Stimulated activated CD8-positive, alpha-beta memory T cell treated with anti-CD3 and anti-CD28 coated beads, Interleukin-4, amount 100 ng/mL, for 4 hours (primary cell): Measurements from ENCODE around the gene CASKIN1.

Source experiments
- DNase-seq, 2 donors: peaks; one replicate each; pipeline ENCODE4 v3.0.0-alpha.2; 2020; ENCODE audit warnings: low read depth in 2 of 2, low spot score in 1 of 2

The CASKIN1 gene

DNA sequence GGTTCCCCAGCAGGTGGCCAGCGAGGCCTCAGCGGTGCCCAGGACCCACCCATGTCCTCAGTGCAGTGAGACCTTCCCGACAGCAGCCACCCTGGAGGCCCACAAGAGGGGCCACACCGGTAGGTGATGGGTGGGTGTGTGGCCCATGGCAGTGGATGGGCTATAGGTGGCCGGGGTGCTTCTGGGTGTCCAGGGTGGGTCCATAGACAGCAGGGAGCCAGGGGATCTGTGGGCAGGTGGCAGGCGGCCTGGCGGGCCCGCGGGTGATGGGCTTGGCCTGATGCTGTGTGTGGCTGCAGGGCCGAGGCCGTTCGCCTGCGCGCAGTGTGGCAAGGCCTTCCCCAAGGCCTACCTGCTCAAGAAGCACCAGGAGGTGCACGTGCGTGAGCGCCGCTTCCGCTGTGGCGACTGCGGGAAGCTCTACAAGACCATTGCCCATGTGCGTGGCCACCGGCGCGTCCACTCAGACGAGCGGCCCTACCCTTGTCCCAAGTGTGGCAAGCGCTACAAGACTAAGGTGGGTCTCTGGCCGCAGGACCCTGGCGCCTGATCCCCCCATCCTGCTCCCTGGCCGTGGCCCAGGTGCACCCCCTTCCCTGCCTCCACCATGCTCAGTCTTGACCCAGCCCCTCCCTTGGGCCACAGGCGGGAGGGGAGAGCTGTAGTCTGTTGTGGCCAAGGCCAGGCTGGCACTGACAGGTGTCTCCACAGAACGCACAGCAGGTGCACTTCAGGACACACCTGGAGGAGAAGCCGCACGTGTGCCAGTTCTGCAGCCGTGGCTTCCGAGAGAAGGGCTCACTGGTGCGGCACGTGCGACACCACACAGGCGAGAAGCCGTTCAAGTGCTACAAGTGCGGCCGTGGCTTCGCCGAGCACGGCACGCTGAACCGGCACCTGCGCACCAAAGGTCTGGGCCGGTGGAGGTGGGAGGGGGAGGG lies 37.7 kb upstream of the CASKIN1 start:
- DNase-seq, result no peak

DNA sequence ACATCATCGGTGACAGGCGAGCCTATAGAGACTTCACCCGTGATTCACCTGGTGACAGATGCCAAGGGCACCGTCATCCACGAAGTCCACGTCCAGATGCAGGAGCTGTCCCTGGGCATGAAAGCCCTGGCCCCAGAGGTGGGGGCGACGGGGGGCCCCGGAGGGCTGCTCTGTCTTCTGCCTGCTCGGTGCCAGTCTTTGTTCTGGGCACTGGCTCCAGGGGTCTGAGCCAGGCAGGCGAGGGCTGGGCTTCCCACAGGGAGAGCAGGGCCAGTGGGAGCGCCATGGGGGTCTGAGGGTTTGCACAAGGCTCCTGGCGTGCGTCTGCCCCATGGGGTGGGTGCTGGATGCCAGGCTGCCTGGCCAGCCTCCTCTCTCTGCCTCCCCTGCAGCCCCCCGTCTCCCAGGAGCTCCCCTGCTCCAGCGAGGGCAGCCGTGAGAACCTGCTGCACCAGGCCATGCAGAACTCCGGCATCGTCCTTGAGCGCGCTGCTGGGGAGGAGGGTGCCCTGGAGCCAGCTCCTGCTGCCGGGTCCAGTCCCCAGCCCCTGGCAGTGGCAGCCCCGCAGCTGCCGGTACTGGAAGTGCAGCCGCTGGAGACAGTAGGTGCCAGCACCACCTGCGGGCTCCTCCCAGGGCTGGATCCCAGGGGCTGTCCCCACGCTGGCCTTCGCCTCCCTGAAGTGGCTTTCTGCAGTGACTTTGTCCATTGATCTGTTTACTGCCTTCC lies 36.8 kb upstream of the CASKIN1 start:
- DNase-seq, result no peak

DNA sequence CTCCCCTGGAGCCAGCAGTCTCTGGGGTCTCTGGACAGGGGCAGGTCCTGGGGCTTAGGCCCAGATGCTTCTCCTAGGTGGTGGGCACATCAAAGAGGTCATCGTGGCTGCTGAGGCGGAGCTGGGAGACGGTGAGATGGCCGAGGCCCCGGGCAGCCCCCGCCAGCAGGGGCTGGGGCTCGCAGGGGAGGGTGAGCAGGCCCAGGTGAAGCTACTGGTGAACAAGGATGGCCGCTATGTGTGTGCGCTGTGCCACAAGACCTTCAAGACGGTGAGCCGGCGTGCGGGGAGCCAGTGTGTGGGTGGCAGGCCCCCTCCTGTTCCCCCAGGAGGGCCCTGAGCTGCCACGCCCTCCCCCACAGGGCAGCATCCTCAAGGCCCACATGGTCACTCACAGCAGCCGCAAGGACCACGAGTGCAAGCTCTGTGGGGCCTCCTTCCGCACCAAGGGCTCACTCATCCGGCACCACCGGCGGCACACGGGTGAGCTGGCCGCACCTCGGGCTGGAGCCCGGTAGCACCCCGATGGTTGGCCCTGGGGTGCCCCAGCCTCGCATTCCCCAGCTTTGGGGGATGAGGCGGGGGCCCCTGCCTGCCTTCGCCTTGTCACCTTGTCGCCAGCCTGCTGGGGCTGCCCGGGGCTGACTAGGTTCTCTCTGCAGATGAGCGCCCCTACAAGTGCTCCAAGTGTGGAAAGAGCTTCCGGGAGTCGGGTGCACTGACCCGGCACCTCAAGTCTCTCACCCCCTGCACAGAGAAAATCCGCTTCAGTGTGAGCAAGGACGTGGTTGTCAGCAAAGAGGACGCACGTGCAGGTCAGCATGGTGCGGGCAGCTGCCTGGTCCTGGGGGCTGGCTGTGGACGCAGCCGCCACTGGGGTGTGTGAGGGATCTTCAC lies 35.9 kb upstream of the CASKIN1 start:
- no peak for DNase-seq

DNA sequence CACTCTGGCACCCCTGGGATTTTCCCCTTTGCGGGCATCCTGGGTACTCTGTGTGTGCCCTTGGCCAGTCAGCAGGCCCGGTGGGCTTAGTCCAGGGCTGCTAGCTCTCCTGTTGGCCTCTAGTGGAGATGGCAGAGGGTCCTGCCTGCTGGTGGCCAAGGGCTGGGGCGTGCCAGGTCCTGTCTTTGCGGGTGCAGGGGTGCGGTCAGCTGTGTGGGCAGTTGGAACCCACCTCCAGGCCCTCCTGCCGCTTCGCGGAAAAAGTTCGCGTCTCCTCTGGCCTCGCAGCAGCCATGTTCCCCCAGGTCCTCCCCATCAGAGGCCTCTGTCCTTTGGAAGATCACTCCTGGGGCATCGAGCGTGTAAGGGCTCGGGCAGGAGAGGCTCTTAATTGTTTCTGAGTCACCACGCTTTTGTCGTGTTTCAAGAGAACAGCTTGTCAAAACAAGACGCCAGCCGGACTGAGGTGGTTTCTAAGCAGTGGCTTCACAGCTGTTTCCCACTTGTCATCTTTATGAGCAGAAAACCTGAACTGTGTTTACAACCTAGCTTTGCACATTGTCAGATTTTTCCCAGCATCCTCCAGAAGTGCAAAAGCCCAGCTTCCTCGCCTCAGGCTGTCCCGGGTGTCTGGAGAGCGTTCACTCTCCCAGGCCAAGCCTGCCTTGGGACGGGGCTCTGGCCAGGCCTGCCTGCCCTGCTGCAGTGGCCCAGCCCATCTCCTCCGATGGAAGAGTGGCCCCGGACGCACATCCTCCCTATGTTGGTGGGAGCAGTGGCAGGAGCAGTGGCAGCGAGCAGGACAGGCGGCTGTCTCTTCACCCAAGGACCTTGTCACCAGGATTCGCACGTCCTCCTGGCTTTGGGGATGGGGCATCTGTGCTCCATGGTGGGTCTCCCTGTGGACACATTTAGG lies 34.9 kb upstream of the CASKIN1 start:
- DNase-seq, result no peak

DNA sequence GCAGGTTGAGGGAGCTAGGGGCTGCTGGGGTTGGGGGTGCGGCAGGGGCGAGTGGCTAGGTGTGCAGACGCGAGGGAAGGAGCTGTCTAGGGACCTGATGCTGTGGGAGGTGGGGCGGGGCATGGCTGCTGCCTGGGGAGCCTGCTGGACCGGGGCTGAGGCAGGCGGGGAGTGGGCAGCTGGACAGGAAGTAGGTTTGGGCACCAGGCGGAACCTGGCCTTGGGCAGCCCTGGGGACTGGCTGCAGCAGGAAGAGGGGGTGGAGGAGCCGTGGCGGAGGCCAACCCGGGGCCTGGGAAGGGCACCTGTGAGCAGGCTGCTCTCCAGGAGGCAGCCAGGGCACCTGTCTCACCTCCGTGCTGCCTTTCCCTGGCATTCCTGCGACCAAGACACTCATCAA lies 34.0 kb upstream of the CASKIN1 start:
- DNase-seq, result no peak

DNA sequence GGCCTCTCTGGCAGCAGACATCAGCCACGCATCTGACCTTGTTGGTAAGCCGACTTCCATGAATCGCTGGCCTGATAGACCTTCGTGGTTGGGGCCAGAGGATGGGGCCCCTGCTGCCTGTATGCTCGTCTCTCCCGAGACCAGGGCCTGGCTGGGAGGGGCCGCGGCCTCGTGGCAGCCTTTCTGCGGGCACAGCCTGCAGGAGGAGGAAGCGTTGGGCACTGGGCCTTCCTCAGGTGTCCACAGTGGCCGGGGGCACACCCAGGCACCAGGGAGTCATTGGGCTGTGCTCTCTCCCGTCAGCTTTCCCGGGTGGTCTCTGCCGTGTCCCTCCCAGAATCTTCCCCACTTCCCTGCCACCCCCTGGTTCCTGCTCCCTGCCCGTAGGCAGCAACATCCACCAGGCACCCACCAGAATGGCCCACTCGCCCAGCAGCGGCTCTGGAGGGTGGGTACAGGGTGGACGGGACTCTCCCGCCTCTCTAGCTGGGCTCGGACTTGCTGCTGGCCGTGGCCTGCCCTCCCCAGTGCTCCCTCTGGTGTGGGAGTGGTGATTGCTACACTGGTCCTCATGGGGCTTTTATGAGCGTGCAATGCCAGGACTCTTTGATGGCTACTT lies 33.3 kb upstream of the CASKIN1 start:
- no peak for DNase-seq

DNA sequence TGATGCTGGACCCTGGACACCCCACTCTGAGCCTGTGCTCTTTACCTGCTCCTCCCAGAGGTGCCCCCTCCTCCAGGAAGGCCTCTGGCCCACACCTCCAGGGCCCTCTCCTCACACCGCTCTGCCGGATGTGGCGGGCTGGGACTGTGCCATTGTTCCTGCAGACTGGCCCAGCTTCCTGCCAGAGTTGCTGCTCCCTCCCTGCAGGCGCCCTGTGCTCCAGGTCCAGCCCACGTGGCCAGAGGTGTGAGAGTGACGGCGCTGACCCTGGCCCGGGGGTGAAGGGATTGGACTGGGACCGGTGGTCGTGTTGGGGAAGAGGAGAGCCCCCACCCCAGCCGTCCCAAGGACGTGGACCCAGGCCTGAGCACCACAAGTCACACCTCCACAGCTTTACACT lies 32.7 kb upstream of the CASKIN1 start:
- DNase-seq, result no peak

DNA sequence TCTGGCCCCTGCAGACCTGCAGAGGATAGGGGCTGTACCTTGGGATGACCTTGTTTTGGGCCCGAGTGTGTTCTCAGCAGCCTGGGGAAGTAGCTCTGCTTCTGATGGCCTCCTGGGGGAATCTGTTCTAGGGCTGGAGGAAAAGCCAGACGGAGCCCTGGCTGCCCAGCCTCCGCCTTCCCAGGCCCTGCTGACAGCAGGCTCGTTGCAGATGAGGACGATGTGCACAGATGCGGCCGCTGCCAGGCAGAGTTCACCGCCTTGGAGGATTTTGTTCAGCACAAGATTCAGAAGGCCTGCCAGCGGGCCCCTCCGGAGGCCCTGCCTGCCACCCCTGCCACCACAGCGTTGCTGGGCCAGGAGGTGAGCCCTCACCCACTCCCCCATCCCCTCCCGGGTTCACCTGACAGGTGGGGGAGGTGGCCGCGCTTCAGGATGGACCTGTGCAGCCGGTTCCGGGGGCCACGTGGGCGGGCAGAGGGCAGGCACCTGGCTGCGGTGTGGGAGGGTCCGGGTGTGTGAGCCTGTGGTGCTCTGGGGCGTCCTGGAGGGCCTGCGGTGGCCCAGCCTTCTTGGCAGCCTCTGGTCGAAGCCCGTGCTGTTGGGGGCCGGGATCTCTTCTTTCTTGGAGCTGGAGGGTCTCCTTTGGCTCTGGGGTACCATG lies 31.9 kb upstream of the CASKIN1 start:
- DNase-seq, result no peak

DNA sequence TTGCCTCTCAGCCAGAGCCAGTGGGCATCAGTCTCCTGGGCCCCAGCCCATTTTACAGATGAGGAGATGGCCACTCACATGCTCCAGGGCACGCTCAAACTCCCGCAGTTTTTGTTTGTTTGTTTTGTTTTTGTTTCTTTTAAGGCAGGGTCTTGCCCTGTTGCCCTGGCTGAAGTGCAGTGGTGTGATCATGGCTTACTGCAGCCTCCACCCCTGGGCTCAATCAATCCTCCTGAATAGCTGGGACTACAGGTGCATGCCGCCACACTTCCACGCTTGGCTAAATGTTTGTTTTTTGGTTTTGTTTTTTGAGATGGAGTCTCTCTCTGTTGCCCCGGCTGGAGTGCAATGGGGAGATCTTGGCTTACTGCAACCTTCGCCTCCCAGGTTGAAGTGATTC lies 30.5 kb upstream of the CASKIN1 start:
- DNase-seq, result no peak

DNA sequence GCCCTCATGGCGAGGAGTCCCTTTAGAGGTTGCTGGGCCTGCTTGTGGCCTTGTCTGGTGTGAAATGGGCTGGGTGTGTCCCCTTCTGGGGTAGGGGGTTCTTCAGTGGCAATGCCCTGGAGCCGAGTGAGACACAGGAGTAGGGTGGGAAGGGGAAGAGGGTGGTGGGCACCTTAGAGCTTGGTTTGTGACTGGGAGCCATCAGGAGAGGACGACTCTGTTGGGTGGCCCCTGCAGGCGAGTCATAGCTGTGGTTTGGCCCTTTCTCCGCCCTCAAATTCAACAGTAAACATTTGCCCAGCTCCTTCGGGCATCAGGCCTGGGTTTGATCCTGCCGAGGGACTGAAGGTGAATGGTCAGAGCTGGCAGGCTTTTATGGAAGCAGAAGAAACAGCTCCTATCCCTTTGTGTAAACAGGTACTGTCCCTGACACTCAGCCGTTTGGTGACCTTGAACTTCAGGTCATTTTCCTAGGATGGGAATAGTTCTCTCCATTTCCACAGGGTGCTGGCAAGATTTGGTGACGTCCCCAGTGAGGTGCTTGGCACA lies 29.9 kb upstream of the CASKIN1 start:
- DNase-seq, result no peak

DNA sequence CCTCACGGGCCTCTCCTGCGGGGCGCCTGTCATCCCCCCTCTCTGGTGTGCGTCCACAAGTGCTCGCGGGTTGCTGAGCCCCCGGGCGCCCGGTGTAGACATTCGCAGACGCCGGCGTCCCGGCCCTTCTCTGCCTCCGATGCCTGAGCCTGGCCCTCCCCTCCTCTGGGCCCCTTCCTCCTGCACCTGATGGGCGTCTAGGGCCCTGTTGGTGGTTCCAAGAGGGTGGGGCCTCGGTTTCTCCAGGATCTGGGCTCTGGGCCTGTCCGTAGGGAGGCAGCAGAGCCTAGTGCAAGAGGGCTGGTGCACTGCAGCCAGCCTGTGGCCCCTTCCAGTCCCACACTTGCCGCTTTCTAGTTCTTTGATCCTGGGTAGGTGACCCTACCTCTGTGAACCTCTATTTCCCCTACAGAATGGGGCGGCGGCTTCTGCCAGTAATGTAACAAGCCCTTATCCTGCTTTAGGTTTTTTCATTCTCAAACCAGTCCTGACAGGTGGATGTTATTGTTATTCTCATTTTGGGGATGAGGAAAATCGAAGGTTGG lies 27.6 kb upstream of the CASKIN1 start:
- no peak for DNase-seq

DNA sequence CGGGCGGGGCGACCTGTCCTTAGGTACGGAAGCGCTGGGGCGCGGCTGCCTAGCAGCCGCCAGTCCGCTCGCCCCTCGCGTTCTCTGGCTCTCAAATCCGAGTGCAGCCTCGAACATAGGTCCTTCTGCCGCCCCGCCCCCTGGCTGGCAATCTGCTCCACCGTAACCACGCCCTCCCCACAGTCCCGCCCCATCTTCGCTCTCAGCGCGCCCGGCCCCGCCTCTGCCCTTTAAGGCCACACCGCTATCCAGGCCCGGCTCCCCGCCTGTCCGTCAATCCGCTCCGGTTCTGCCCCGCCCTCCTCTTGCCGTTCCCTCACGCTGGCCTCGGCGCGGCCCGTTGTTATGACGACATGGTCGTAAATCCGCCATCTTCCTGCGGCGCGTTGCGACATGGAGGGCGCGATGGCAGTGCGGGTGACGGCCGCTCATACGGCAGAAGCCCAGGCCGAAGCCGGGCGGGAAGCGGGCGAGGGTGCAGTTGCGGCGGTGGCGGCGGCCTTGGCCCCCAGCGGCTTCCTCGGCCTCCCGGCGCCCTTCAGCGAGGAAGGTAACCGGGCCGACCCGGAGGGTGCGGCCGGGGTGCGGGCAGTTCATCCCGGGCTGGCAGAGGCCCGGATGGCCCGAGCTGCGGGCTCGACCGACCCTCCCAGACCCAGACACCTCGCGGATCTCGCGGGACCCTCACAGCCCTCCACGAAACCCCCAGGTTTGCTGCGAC lies 27.0 kb upstream of the CASKIN1 start, which contains the start of gene E4F1:
Gene E4F1, plus strand, starts transcription at position 371 of the 721 bp plus-strand sequence. Its CDS starts 23 bp downstream, at position 394.
- peak; percentile 95 to 99 for DNase-seq

DNA sequence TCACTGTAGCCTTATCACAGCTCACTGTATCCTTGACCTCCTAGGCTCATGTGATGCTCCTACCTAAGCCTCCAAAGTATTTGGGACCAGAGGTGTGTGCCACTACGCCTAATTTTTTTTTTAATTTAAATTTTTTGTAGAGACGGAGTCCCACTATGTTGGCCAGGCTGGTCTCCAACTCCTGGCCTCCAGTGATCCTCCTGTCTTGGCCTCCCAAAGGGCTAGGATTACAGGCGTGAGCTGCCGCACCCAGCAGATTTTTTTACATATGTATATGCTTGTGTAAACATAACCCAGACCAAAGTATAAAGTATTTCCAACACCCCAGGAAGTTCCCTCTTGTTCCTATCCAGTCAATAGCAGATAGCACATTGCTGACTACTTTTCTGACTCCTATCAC lies 19.9 kb upstream of the CASKIN1 start:
- DNase-seq, result no peak

DNA sequence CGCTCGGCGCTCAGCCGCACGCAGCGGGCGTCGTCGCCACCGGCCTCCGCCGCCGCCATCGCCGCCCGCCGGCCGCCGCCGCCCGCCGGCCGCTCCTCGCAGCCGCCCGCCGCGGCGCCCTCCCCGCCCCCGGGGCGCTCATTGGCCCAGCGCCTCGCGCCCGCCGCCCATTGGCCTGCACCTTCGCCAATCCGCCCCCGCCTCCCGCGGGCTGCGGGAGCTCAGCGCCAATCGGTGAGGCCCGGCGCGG lies 18.2 kb upstream of the CASKIN1 start, which contains the start of gene PGP:
Gene PGP, minus strand, starts transcription at position 122 of the 250 bp plus-strand sequence. Its CDS starts 63 bp downstream, at position 59.
- no peak for DNase-seq

DNA sequence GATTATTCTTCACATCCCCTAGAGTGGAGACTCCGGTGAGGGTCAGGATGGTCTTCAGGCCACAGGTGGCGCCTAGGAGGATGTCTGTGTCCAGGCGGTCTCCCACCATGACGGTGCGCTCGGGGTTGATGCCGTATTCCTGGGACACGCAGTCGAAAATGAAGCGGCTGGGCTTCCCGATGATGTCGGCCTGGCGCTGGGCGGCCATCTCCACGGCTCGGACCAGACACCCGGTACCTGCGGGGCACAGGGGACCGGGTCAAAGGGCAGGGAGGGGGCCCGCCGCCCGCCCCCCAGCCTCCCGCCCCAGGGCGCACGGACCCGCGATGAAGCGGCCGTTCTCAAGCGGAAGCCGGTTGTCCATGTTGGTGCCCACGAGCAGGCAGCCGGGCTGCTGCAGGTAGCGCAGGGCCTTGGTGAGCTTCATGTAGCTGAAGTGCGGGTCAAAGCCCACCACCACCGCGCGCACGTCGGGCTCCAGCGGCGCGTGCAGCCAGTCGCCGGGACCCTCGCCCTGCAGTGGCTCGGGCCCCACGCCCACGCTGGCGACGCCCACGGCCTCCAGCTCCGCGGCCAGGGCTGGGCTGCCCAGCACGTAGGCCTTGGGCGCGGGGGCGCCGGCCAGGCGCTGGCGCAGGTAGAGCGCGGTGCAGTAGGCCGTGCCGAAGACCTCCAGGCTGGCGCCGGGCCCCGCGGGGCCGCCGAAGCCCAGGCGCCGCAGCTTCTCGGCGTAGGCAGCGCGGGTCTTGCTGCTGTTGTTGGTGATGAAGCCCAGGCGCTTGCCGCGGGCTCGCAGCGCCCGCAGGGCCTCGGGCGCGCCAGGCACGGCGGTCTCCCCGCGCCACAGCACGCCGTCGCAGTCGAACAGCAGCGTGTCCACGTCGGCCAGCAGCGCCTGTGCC lies 17.7 kb upstream of the CASKIN1 start:
- no peak for DNase-seq

DNA sequence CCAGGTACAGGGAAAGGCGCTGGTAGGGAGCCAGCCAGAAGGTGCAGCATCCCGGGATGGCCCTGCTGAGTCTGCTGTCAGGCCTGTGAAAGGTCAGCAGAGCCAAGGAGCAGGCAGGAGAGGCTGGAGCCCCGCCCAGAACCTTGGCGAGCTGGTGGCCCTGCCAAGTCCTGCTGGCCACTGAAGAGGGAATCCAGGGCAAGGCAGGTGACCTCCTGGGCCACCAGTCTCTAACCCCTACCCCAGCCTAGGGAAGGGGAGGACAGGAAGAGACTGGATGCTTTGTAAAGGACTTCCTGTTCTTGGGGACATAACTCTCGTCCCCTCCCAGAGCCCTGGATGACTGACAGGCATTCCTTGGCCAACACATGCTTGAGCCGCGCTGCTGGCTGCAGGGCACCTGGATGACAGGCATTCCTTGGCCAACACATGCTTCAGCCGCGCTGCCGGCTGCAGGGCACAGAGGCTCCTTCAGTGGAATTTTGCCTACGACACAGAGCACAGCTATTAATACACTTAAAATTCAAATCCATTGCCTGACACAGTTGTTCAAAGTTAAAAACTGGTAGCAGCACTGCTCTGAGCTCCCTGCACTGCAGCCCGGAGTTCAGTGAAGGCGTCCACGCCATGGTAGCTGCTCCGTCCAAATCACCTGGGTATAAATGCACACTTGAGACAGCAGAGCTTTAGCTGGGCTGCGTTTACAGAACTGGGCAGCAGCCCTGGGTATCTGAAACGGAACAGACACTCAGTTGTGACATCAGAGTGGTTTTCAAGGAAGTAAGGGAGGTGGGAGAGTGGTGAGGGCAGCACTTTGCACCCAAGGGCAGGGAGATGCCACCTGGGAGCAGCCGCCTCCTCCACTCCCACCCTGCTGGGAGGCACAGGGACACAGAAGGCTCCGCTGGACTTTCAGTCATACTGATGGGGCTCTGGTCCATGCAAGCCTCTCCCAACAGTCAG lies 16.2 kb upstream of the CASKIN1 start:
- DNase-seq, result no peak
